Measurements from ENCODE around the gene CLDN1. TPM values are rescaled to one million over a fixed set of nuclear protein-coding genes. Genes with fewer than 3 reads are reported as not detected.

Gene CLDN1
- total and polyA plus RNA-seq, 2 donors (not counting 1 experiment from before 2014, with no cell fraction given): not detected

- no peak for DNase-seq
- no peaks in the 10 kb centered on the region for H4K20me1 ChIP-seq (ENCODE audit: control insufficient read depth, insufficient read depth, low read length, poor library complexity, severe bottlenecking)
- no peak for TF ChIP-seq EZH2 (IDR thresholded peaks at IDR 0.05; ENCODE audit: borderline replicate concordance, insufficient read depth, low read depth, low read length, poor library complexity, severe bottlenecking)
- TF ChIP-seq, protein P1, sequence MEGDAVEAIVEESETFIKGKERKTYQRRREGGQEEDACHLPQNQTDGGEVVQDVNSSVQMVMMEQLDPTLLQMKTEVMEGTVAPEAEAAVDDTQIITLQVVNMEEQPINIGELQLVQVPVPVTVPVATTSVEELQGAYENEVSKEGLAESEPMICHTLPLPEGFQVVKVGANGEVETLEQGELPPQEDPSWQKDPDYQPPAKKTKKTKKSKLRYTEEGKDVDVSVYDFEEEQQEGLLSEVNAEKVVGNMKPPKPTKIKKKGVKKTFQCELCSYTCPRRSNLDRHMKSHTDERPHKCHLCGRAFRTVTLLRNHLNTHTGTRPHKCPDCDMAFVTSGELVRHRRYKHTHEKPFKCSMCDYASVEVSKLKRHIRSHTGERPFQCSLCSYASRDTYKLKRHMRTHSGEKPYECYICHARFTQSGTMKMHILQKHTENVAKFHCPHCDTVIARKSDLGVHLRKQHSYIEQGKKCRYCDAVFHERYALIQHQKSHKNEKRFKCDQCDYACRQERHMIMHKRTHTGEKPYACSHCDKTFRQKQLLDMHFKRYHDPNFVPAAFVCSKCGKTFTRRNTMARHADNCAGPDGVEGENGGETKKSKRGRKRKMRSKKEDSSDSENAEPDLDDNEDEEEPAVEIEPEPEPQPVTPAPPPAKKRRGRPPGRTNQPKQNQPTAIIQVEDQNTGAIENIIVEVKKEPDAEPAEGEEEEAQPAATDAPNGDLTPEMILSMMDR (IDR thresholded peaks at IDR 0.05): no peak
- peaks cover 4% of the 10 kb centered on the region for H3K4me1 Mint-ChIP-seq
- no peak overlapping the region for H3K27ac ChIP-seq (ENCODE audit: low read length in 2 of 2)
- ChIA-PET POLR2A (no interaction called here), CTCF (no interaction called here)
- no peak overlapping the region for H3K4me2 ChIP-seq (replicated peaks; ENCODE audit: low read depth, low read length, poor library complexity, severe bottlenecking)
- no peaks in the 10 kb centered on the region for H3K36me3 ChIP-seq (replicated peaks in 1 of 2; ENCODE audit: control extremely low read depth in 1 of 2, control insufficient read depth in 1 of 2, extremely low read depth in 1 of 2, insufficient read depth in 2 of 2, low read length in 1 of 2)
- no peak overlapping the region for H3K4me3 Mint-ChIP-seq
- H3K79me2 ChIP-seq (ENCODE audit: control insufficient read depth, insufficient read depth, low read length): no peaks in the 10 kb centered on the region
- H3K27me3 Mint-ChIP-seq: peaks cover 4% of the 10 kb centered on the region
- H3K27me3 ChIP-seq (replicated peaks in 1 of 4; ENCODE audit: control extremely low read depth in 1 of 4, control insufficient read depth in 3 of 4, insufficient read depth in 4 of 4, low read length in 3 of 4): no peaks in the 10 kb centered on the region
- intact Hi-C loops (cut with micrococcal nuclease): no loop called here
- no peak overlapping the region for H3K4me3 ChIP-seq (ENCODE audit: control extremely low read depth in 1 of 5, extremely low read depth in 1 of 5, insufficient read depth in 1 of 5, low read depth in 2 of 5, low read length in 4 of 5)
- H3K9me3 ChIP-seq (ENCODE audit: control extremely low read depth in 1 of 3, control insufficient read depth in 2 of 3, insufficient read depth in 1 of 3, low read length in 2 of 3): no peaks in the 10 kb centered on the region
- no peak overlapping the region for H3K27ac Mint-ChIP-seq
- ATAC-seq (ENCODE audit: low read depth): no peak
- no peaks in the 10 kb centered on the region for H3K9me3 Mint-ChIP-seq (ENCODE audit: insufficient read depth)
- H3K9ac ChIP-seq (ENCODE audit: low read length): no peak overlapping the region
- no peak overlapping the region for H2AFZ ChIP-seq (ENCODE audit: insufficient read depth, low read depth, low read length, poor library complexity, severe bottlenecking)
- H3K4me1 ChIP-seq (ENCODE audit: control insufficient read depth in 2 of 2, insufficient read depth in 2 of 2, low read length in 2 of 2): no peaks in the 10 kb centered on the region
These were observed 16.8 kb downstream of the CLDN1 start for GRCh38 chr3:190305406-190305805.

DNA sequence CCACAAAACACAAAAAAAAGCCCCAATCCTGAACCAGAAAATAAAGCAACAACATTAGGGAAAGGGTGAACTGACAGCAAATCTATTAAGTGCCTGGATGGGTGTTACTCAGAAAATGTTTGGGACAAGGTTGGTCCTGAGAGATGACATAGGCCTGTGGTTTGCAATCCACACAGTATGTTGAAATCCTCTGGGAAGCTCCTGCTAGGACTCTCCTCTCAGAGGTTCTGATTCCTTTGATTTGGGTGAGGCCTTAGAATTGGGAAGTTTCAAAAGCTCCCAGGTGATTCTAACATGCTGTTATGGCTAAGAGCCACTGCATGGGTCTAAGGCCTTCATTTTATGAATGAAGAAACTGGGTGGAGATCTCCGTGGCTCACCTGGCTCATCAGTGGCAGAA is 18.4 kb downstream of the CLDN1 start:
- ATAC-seq (ENCODE audit: low read depth): no peak
- DNase-seq: no peak
- H3K79me2 ChIP-seq (ENCODE audit: control insufficient read depth, insufficient read depth, low read length): no peaks in the 10 kb centered on the region
- intact Hi-C loops (cut with micrococcal nuclease): no loop called here
- H3K4me2 ChIP-seq (replicated peaks; ENCODE audit: low read depth, low read length, poor library complexity, severe bottlenecking): no peak overlapping the region
- no peak for TF ChIP-seq EZH2 (IDR thresholded peaks at IDR 0.05; ENCODE audit: borderline replicate concordance, insufficient read depth, low read depth, low read length, poor library complexity, severe bottlenecking)
- TF ChIP-seq, protein P1 (IDR thresholded peaks at IDR 0.05): no peak
- WGBS (ENCODE audit: insufficient coverage): 86% methylated on average over 1 of the region's 1 CpG
- no peaks in the 10 kb centered on the region for H4K20me1 ChIP-seq (ENCODE audit: control insufficient read depth, insufficient read depth, low read length, poor library complexity, severe bottlenecking)
- no peak overlapping the region for H3K4me3 ChIP-seq (ENCODE audit: control extremely low read depth in 1 of 5, extremely low read depth in 1 of 5, insufficient read depth in 1 of 5, low read depth in 2 of 5, low read length in 4 of 5)
- no peak overlapping the region for H3K27ac ChIP-seq (ENCODE audit: low read length in 2 of 2)
- no peak overlapping the region for H3K9ac ChIP-seq (ENCODE audit: low read length)
- H2AFZ ChIP-seq (ENCODE audit: insufficient read depth, low read depth, low read length, poor library complexity, severe bottlenecking): no peak overlapping the region
- ChIA-PET CTCF (no interaction called here), POLR2A (no interaction called here)
- H3K4me1 ChIP-seq (ENCODE audit: control insufficient read depth in 2 of 2, insufficient read depth in 2 of 2, low read length in 2 of 2): no peaks in the 10 kb centered on the region
- H3K27me3 ChIP-seq (replicated peaks in 1 of 4; ENCODE audit: control extremely low read depth in 1 of 4, control insufficient read depth in 3 of 4, insufficient read depth in 4 of 4, low read length in 3 of 4): no peaks in the 10 kb centered on the region
- H3K27ac Mint-ChIP-seq: no peak overlapping the region
- H3K36me3 ChIP-seq (replicated peaks in 1 of 2; ENCODE audit: control extremely low read depth in 1 of 2, control insufficient read depth in 1 of 2, extremely low read depth in 1 of 2, insufficient read depth in 2 of 2, low read length in 1 of 2): no peaks in the 10 kb centered on the region
- peaks cover 4% of the 10 kb centered on the region for H3K27me3 Mint-ChIP-seq
- no peak overlapping the region for H3K4me3 Mint-ChIP-seq
- no peaks in the 10 kb centered on the region for H3K9me3 Mint-ChIP-seq (ENCODE audit: insufficient read depth)
- no peaks in the 10 kb centered on the region for H3K9me3 ChIP-seq (ENCODE audit: control extremely low read depth in 1 of 3, control insufficient read depth in 2 of 3, insufficient read depth in 1 of 3, low read length in 2 of 3)
- peaks cover 4% of the 10 kb centered on the region for H3K4me1 Mint-ChIP-seq
